K562 (cell line): ENCODE data around the gene DCAF10. TPM values are rescaled to one million over a fixed set of nuclear protein-coding genes. Genes with fewer than 3 reads are reported as not detected.

Experiments
- ATAC-seq: fragments of 200-7000 bp; cut with Tn5 transposase; 3 replicates; pipeline ENCODE4 v1.9.1; 2020; ENCODE audit warnings: moderate library complexity
- BruUV-seq: library from RNA; stranded (reverse); fragments of 400-500 nt; replicated peaks from 2 replicates; lab custom pipeline; 2021; lab: Mats Ljungman, UMichigan
- CTCF ChIA-PET: fragments of 300-600 bp; formaldehyde crosslinking; extraction: SDS; loops from one replicate; lab custom pipeline; 2021; ENCODE audit warnings: low intra/inter-chr PET ratio; lab: Yijun Ruan, JAX
- POLR2A ChIA-PET: fragments of 300-600, 350-650 bp; sonication (Branson Sonifier 250); formaldehyde crosslinking; extraction: SDS; loops from one replicate; lab custom pipeline; 2021; ENCODE audit warnings: antibody characterized with exemption, inconsistent platforms; lab: Yijun Ruan, JAX
- DNase-seq, 4 experiments: peaks; one replicate each; pipeline versions ENCODE4 v3.0.0 to v3.0.0-alpha.2; 2011 to 2018; ENCODE audit warnings: low spot score in 3 of 4, mixed read lengths in 3 of 4; ENCODE audit errors: extremely low read depth in 1 of 4
- FAIRE-seq: peaks from 2 replicates; lab custom pipeline; 2011; peaks lifted over from hg19 to GRCh38; lab: Jason Lieb, UNC
- H2AFZ ChIP-seq: 2 replicates; pipeline ENCODE4 v1.6.0; 2011; ENCODE audit warnings: low read depth, low read length, control low read depth, inconsistent platforms
- H3K27ac ChIP-seq: fragments of 200-600 bp; 3 replicates; pipeline ENCODE4 v1.8.0; 2011; ENCODE audit warnings: low read depth, mild to moderate bottlenecking, control low read depth, inconsistent platforms, low read length, moderate library complexity, mixed read lengths; ENCODE audit errors: extremely low read depth
- H3K27me3 ChIP-seq, 2 experiments: fragments of 300-600 bp in 1 of 2; 2 replicates in 1 of 2; 3 replicates in 1 of 2; pipeline versions ENCODE4 v1.6.0 to v1.8.0; 2011; ENCODE audit warnings: inconsistent platforms in 2 of 2, low read length in 2 of 2, mild to moderate bottlenecking in 1 of 2, mixed read lengths in 1 of 2, moderate library complexity in 1 of 2; ENCODE audit not compliant: control insufficient read depth in 2 of 2, insufficient read depth in 2 of 2
- H3K36me3 ChIP-seq: fragments of 300-600 bp; 3 replicates; pipeline ENCODE4 v1.8.0; 2011; ENCODE audit warnings: mild to moderate bottlenecking, low read length, inconsistent platforms; ENCODE audit not compliant: control insufficient read depth, insufficient read depth
- H3K4me1 ChIP-seq, 2 experiments: fragments of 200-600 bp in 1 of 2; replicated peaks in 1 of 2; 2 replicates in 1 of 2; 3 replicates in 1 of 2; pipeline versions ENCODE4 v1.5.1 to v1.8.0; 2011; ENCODE audit warnings: inconsistent platforms in 2 of 2, low read length in 2 of 2, mild to moderate bottlenecking in 1 of 2, mixed read lengths in 1 of 2, moderate library complexity in 1 of 2; ENCODE audit not compliant: control insufficient read depth in 2 of 2, insufficient read depth in 2 of 2
- H3K4me2 ChIP-seq: 2 replicates; pipeline ENCODE4 v1.6.1; 2011; ENCODE audit warnings: low read length, control low read depth, inconsistent platforms, mixed read lengths; ENCODE audit not compliant: insufficient read depth
- H3K4me3 ChIP-seq: fragments of 200-600 bp; sonication (generic), shearing (Covaris generic); 2 replicates; pipeline ENCODE4 v1.5.1; 2016; ENCODE audit warnings: control low read depth, inconsistent platforms
- H3K79me2 ChIP-seq: fragments of 200-600 bp; 3 replicates; pipeline ENCODE4 v1.8.0; 2011; ENCODE audit warnings: low read length, inconsistent platforms; ENCODE audit not compliant: control insufficient read depth, insufficient read depth
- H3K9ac ChIP-seq, 2 experiments: 2 replicates each; pipeline versions ENCODE4 v1.6.0 to v1.6.1; 2011; ENCODE audit warnings: low read depth in 2 of 2, low read length in 2 of 2, control low read depth in 1 of 2, inconsistent platforms in 1 of 2, mild to moderate bottlenecking in 1 of 2, mixed read lengths in 1 of 2; ENCODE audit not compliant: insufficient read depth in 1 of 2
- H3K9me1 ChIP-seq: one replicate; pipeline ENCODE4 v1.6.0; 2011; ENCODE audit warnings: inconsistent platforms, mild to moderate bottlenecking, low read length, moderate library complexity; ENCODE audit not compliant: control insufficient read depth, insufficient read depth
- H3K9me3 ChIP-seq: replicated peaks from 2 replicates; pipeline ENCODE4 v1.5.1; 2011; ENCODE audit warnings: low read depth, low read length, inconsistent platforms; ENCODE audit not compliant: control insufficient read depth, insufficient read depth
- H4K20me1 ChIP-seq: replicated peaks from 2 replicates; pipeline ENCODE4 v1.6.1; 2011; ENCODE audit warnings: low read length, inconsistent platforms, mixed read lengths; ENCODE audit not compliant: control insufficient read depth, insufficient read depth
- ETS2 ChIP-seq: IDR thresholded peaks from 2 replicates; pipeline ENCODE4 v1.6.1; 2016; ENCODE audit warnings: borderline replicate concordance, missing genetic modification characterization, mild to moderate bottlenecking, moderate library complexity, missing compliant biosample characterization; ENCODE audit not compliant: poor library complexity, severe bottlenecking
- FOXK2 ChIP-seq, 2 experiments: fragments of 450-650 bp; IDR thresholded peaks in 1 of 2; conservative IDR thresholded peaks in 1 of 2; 2 replicates each; pipeline ENCODE4 v1.6.1; 2016; ENCODE audit warnings: low read depth in 2 of 2, mild to moderate bottlenecking in 1 of 2
- LCOR ChIP-seq: sonication (generic); formaldehyde crosslinking; IDR thresholded peaks from 2 replicates; pipeline ENCODE4 v1.8.0; 2022; ENCODE audit warnings: mild to moderate bottlenecking, missing genetic modification reagents
- POLR2G ChIP-seq: fragments of 200-400 bp; formaldehyde crosslinking; IDR thresholded peaks from 2 replicates; pipeline ENCODE4 v1.6.1; 2017; ENCODE audit warnings: low read depth, mild to moderate bottlenecking, antibody characterized with exemption, low read length, moderate library complexity
- RBM22 ChIP-seq: fragments of 200-400 bp; formaldehyde crosslinking; IDR thresholded peaks from 2 replicates; pipeline ENCODE4 v1.6.1; 2018; ENCODE audit warnings: low read length, low read depth; ENCODE audit not compliant: poor library complexity, severe bottlenecking
- ZNF316 ChIP-seq: fragments of 450-650 bp; IDR thresholded peaks from 2 replicates; pipeline ENCODE4 v1.6.1; 2016
- WGBS: fragments of 100-300 bp; shearing (Covaris generic); methylation state at CpG from one replicate; pipeline ENCODE4 v1.1.6; 2016; ENCODE audit warnings: low coverage, mixed read lengths; ENCODE audit not compliant: insufficient coverage; ENCODE audit errors: missing lambda C conversion rate; 5-methylcytosine and 5-hydroxymethylcytosine counted together
- in situ Hi-C: fragments of 300-500 bp; cut with MboI; formaldehyde crosslinking; loops from 4 replicates; pipeline ENCODE4 v1.15.0; 2018; ENCODE audit warnings: inconsistent platforms, mixed read lengths
- intact Hi-C: fragments of 100-400 bp; cut with micrococcal nuclease; formaldehyde crosslinking; loops from 2 replicates; pipeline ENCODE4 v1.14.2; 2022
- polyA plus RNA-seq, 8 experiments: library from polyadenylated mRNA; depleted of rRNA in 4 of 8; stranded (reverse) in 5 of 8; unstranded in 3 of 8; fragments of >200 nt; fragmentation: Nextera tagmentation in 2 of 8; fragmentation: Illumina TruSeq in 1 of 8; extraction: Ambion mirVana in 2 of 8; extraction: Trizol in 1 of 8; gene quantifications; 2 replicates each; pipeline versions ENCODE4 v1.2.1 to v1.2.3, GENCODE V29; 2011 to 2014; ENCODE audit warnings: inconsistent platforms in 1 of 8, missing spikeins in 1 of 8
- total RNA-seq, 7 experiments: library from RNA; depleted of rRNA in 6 of 7; stranded (reverse); fragments of >200 nt in 6 of 7; fragmentation: Illumina TruSeq in 2 of 7; extraction: Trizol in 2 of 7; gene quantifications; 2 replicates each; pipeline versions ENCODE4 v1.2.1 to v1.2.3, GENCODE V29; 2011 to 2021; ENCODE audit warnings: low replicate concordance in 1 of 7

DCAF10 gene
- total and polyA plus RNA-seq, 9 of the 15 experiments (the other 6 are each of a cell fraction or from before 2014, with no cell fraction given): 6.8 to 40.1 (median 16.9) TPM

DNA sequence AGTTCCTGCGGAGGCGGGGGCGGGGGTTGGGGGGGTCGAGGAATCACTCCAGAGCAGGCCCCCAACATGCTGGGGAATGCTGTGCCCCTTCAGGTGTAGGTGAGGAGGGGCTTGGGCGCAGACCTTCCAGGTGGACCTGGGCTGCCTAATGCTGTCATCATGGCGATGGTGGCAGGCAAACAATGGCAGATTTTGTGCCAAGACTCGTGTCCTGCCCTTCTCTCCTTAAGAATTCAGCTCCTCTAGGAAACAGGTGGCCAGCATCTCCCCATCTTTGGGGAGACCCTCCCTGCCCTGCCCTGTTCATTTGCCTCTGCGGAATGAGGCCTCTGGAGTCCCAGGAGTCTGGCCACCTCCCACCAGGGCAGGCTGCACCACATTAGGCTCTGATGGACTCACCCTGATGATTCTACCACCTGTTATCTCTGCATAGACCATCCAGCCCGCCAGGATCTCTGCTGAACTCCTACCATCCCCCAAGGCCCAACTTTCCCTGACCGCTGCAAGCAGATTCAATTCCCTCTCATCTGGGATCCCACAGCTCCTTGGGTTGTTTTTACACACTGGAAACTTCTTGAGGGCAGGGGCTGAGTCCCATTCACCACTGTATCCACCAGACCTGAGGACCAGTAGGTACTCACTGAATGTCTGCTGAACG is 114.2 kb downstream of the DCAF10 start:
- in situ Hi-C loops (loop anchor here (5.0 kb wide), 2 partner anchors 157 to 247 kb away; no protein-coding TSS in a partner anchor), intact Hi-C loops (loop anchor here (5.0 kb wide), 1 partner anchor 172 kb away; no protein-coding TSS in a partner anchor)
- Histone ChIP-seq H3K4me3 (no peak overlapping the region), H3K27ac (no peak overlapping the region), H3K4me2 (no peak overlapping the region), H4K20me1 (no peaks in the 10 kb centered on the region), H3K36me3 (peaks cover 8% of the 10 kb centered on the region; the same call in 1 of the 3 replicates), H3K79me2 (no peaks in the 10 kb centered on the region), H3K9me3 (no peaks in the 10 kb centered on the region), H3K9me1 (no peaks in the 10 kb centered on the region), H2AFZ (no peak overlapping the region), H3K4me1 (peaks cover 0 to 12% of the 10 kb centered on the region in 2 experiments; a peak in 3 of 5 replicates), H3K9ac (no peak overlapping the region), H3K27me3 (no peaks in the 10 kb centered on the region)
- ATAC-seq (no peak), DNase-seq (no peak), FAIRE-seq (no peak)
- WGBS: 52% methylated on average over 7 of the region's 11 CpGs
- BruUV-seq: no TSS peak
- POLR2A ChIA-PET: interaction anchor here (1.3 to 1.5 kb wide), 2 partner anchors 9 to 147 kb away, joined by 3 to 6 read pairs; no protein-coding TSS in a partner anchor
- TF ChIP-seq ZNF316: no peak
- no peak for TF ChIP-seq FOXK2 (conservative IDR thresholded peaks at IDR 0.05 in 1 of 2, IDR thresholded peaks at IDR 0.05 in 1 of 2; ENCODE audit: low read depth in 2 of 2)
- no peak for TF ChIP-seq ETS2
- CTCF ChIA-PET: interaction anchor here (0.5 to 2.5 kb wide), 6 partner anchors 88 to 448 kb away, joined by 4 to 20 read pairs (median 12); partner anchors contain the start of gene SHB

DNA sequence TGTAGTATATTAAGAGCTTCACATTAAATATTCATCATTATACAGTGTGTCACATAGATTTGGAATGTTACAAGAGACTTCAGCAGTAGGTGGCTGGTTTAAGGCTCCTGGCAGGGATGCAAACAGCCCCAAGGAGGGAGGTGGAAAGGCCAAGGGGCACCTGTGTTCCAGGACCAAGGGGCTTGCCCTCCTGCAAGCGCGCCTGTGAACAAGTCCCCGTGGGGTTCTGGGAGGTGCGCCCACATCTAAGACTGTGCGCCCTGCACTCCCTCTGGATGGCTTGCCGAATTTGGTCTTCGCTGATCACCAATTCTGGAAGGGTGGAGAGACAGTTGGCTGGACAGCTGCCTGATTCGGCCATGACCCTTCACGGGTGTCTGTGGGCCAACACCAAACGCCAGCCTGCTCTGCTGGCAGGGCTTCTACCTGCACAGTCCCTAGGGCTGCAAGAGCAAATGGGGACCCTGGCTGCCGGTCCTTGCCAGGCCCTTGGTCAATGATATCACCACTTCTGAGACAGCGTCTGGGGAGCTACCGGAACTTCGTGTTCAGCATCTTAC is 115.4 kb downstream of the DCAF10 start:
- no peaks in the 10 kb centered on the region for H4K20me1 ChIP-seq
- peaks cover 11% of the 10 kb centered on the region; the same call in 1 of the 3 replicates for H3K36me3 ChIP-seq
- no peaks in the 10 kb centered on the region for H3K9me3 ChIP-seq
- ATAC-seq (no peak), FAIRE-seq (no peak), DNase-seq (no peak)
- BruUV-seq: no TSS peak
- no peak overlapping the region for H3K4me3 ChIP-seq
- TF ChIP-seq RBM22 (peak; percentile 23), POLR2G (0 out of 2 replicates have a peak, but pooled peaks have one; percentile 19), LCOR (CRISPR knock-in tag) (no peak)
- H3K27ac ChIP-seq: no peak overlapping the region
- ChIA-PET CTCF (no interaction called here), POLR2A (interaction anchor here (0.8 kb wide), 1 partner anchor 10 kb away, joined by 4 read pairs; no protein-coding TSS in a partner anchor)
- no peak overlapping the region for H3K4me2 ChIP-seq
- in situ Hi-C loops: no loop called here
- H3K79me2 ChIP-seq: no peaks in the 10 kb centered on the region
- intact Hi-C loops: no loop called here
- H2AFZ ChIP-seq: no peak overlapping the region
- no peaks in the 10 kb centered on the region for H3K27me3 ChIP-seq
- peaks cover 0 to 16% of the 10 kb centered on the region in 2 experiments; a peak in 3 of 5 replicates for H3K4me1 ChIP-seq
- H3K9ac ChIP-seq: peak overlapping the region in 1 of 2 experiments; percentile 40; a peak in 1 of 4 replicates
- H3K9me1 ChIP-seq: no peaks in the 10 kb centered on the region
- WGBS: 77% methylated on average over 14 of the region's 14 CpGs
